Karpas-422 (cell line): ENCODE data around the gene UBXN7. TPM values are rescaled to one million over a fixed set of nuclear protein-coding genes. Genes with fewer than 3 reads are reported as not detected.

Experiments used
- DNase-seq: peaks from one replicate; pipeline ENCODE4 v3.0.0-alpha.2; 2015
- H2AFZ ChIP-seq: fragments of 200-600 bp; sonication (generic); 2 replicates; pipeline ENCODE4 v1.6.1; 2014; ENCODE audit warnings: antibody characterized with exemption, low read length, mixed read lengths
- H3K27ac ChIP-seq: fragments of 200-600 bp; sonication (generic); 2 replicates; pipeline ENCODE4 v1.5.1; 2014; ENCODE audit warnings: mild to moderate bottlenecking, low read length, moderate library complexity
- H3K27me3 ChIP-seq: fragments of 200-600 bp; sonication (generic); 2 replicates; pipeline ENCODE4 v1.6.1; 2014; ENCODE audit warnings: low read length, mixed read lengths
- H3K36me3 ChIP-seq: fragments of 200-600 bp; sonication (generic); 2 replicates; pipeline ENCODE4 v1.6.1; 2014; ENCODE audit warnings: low read length, mixed read lengths; ENCODE audit not compliant: insufficient read depth
- H3K4me1 ChIP-seq: fragments of 200-600 bp; sonication (generic); 2 replicates; pipeline ENCODE4 v1.6.1; 2014; ENCODE audit warnings: mild to moderate bottlenecking, low read length, mixed read lengths
- H3K4me2 ChIP-seq: fragments of 200-600 bp; sonication (generic); 2 replicates; pipeline ENCODE4 v1.6.1; 2014; ENCODE audit warnings: low read length, low read depth, mild to moderate bottlenecking; ENCODE audit not compliant: poor library complexity, severe bottlenecking
- H3K4me3 ChIP-seq: fragments of 200-600 bp; sonication (generic); 2 replicates; pipeline ENCODE4 v1.5.1; 2014; ENCODE audit warnings: mild to moderate bottlenecking, antibody characterized with exemption, low read length, mixed read lengths
- H3K79me2 ChIP-seq: fragments of 200-600 bp; sonication (generic); 2 replicates; pipeline ENCODE4 v1.6.1; 2014; ENCODE audit warnings: mild to moderate bottlenecking, low read length, mixed read lengths
- H3K9ac ChIP-seq: fragments of 200-600 bp; sonication (generic); 2 replicates; pipeline ENCODE4 v1.6.0; 2014; ENCODE audit warnings: low read length
- H3K9me2 ChIP-seq: fragments of 200-600 bp; sonication (generic), shearing (Covaris generic); replicated peaks from 2 replicates; pipeline ENCODE4 v1.6.0; 2014; ENCODE audit warnings: mild to moderate bottlenecking, low read length, moderate library complexity; ENCODE audit not compliant: insufficient read depth
- H3K9me3 ChIP-seq: fragments of 300-700, 200-600 bp; sonication (generic); 2 replicates; pipeline ENCODE4 v1.6.1; 2014; ENCODE audit warnings: low read length, mixed read lengths
- H4K20me1 ChIP-seq: fragments of 200-600 bp; sonication (generic); 2 replicates; pipeline ENCODE4 v1.6.1; 2014; ENCODE audit warnings: mild to moderate bottlenecking, antibody characterized with exemption, low read length, low read depth; ENCODE audit not compliant: insufficient read depth
- total RNA-seq: library from RNA; depleted of rRNA; stranded (reverse); fragments of >200 nt; shearing (Covaris generic); gene quantifications from 2 replicates; pipeline ENCODE4 v1.2.3, GENCODE V29; 2014; ENCODE audit warnings: low replicate concordance

Gene UBXN7
- total RNA-seq, 1 experiment from 2014 or later: 33.0 TPM

DNA sequence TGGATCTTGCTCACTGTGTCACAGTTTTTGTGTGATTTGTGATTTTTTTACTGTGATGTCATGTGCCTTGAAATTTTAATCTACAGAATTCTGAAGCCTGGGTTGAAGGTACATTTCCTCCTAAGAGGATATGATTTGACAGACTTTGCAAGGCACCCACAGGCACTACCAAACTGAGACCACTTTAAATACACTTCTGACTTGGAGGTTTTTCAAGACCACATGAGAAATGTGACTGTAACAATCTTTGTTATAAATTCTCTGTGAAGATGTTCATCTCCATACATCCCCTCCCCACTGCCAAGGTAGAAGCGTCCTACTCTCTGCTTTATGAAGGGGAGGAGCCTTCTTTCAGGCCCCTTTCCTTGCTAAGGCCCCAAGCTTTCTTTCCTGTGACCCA is 22.8 kb downstream of the UBXN7 start:
- Histone ChIP-seq H3K9me2 (no peaks in the 10 kb centered on the region), H3K9me3 (peaks cover 3% of the 10 kb centered on the region; the same call in 1 of the 2 replicates), H3K27ac (no peak overlapping the region), H4K20me1 (no peaks in the 10 kb centered on the region), H3K4me3 (no peak overlapping the region), H2AFZ (no peak overlapping the region), H3K36me3 (peaks cover 15% of the 10 kb centered on the region), H3K4me1 (peaks cover 18% of the 10 kb centered on the region), H3K27me3 (no peaks in the 10 kb centered on the region), H3K79me2 (peaks cover 98% of the 10 kb centered on the region), H3K4me2 (no peak overlapping the region), H3K9ac (no peak overlapping the region)
- no peak for DNase-seq

DNA sequence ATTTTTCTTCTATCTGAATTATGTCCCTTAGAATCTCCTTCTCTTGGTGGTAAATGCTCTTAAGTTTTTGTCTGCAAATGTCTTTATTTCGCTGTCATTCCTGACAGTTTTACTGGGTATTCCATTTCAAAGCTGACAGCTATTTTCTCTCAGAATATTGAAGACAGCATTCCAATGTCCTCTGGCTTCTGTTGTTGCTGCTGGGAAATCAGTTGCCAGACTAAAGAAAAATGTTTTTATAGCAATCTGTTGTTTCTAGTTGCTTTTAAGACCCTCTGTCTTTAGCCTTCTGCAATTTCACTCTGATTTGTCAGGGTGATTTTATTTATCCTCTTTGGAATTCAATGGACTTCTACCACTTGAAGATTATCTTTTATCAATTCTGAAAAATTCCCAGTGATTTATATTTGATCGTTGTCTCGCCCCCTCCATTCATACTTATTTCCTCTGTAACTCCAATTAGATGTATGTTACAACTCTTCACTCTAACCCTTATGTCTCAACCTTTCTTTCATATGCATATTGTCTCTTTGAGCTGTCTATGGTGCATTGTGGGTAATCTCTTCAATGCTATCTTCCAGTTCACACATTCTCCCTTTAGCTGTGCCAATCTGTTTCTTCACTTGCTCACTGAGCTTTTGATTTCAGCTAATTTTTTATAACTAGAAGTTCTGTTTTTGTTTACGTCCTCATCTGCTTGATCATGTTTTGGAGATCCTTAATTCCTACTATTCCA is 23.5 kb downstream of the UBXN7 start:
- peaks cover 96% of the 10 kb centered on the region for H3K79me2 ChIP-seq
- H3K4me2 ChIP-seq: no peak overlapping the region
- H3K27ac ChIP-seq: no peak overlapping the region
- H4K20me1 ChIP-seq: no peaks in the 10 kb centered on the region
- H3K36me3 ChIP-seq: peaks cover 15% of the 10 kb centered on the region
- H2AFZ ChIP-seq: no peak overlapping the region
- no peaks in the 10 kb centered on the region for H3K9me2 ChIP-seq
- H3K4me3 ChIP-seq: no peak overlapping the region
- H3K27me3 ChIP-seq: no peaks in the 10 kb centered on the region
- peaks cover 19% of the 10 kb centered on the region for H3K4me1 ChIP-seq
- H3K9ac ChIP-seq: no peak overlapping the region
- H3K9me3 ChIP-seq: peaks cover 3% of the 10 kb centered on the region; the same call in 1 of the 2 replicates
- DNase-seq: peak; percentile 54

DNA sequence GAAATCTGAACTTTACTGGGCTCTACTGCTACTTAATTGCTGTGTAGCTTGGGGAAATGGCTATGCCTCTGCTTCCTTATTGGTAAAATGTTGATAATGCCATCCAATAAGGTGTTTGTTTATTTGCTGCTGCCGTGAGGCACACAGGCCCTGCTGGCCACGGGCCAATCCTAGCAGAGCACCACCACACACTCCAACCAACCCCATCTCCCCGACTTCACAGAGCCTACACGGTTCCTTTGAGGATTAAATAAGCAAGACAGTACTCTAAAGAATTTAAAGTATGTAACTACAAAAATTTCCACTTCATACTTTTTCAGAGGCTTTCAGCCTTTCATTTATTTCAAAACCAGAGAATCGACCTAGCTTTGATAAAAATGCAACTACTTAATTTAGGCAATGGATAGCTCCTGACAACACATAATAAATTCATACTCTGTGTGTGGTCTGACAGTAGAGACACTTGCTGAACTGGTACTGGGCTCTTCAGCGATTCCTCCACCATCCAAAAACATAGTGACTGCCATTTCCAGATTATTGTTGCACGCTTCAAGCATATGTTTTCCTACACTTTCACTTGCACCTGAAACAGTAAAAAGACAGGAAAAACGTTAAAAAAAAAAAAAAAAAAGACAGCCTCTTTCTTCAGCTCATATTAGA is 25.3 kb downstream of the UBXN7 start:
- no peak overlapping the region for H3K4me3 ChIP-seq
- no peak overlapping the region for H3K4me2 ChIP-seq
- H4K20me1 ChIP-seq: no peaks in the 10 kb centered on the region
- peaks cover 96% of the 10 kb centered on the region for H3K79me2 ChIP-seq
- DNase-seq: no peak
- H2AFZ ChIP-seq: no peak overlapping the region
- peaks cover 11% of the 10 kb centered on the region for H3K4me1 ChIP-seq
- no peaks in the 10 kb centered on the region for H3K27me3 ChIP-seq
- H3K9ac ChIP-seq: no peak overlapping the region
- H3K9me2 ChIP-seq: no peaks in the 10 kb centered on the region
- H3K9me3 ChIP-seq: peaks cover 3% of the 10 kb centered on the region; the same call in 1 of the 2 replicates
- H3K27ac ChIP-seq: no peak overlapping the region
- peaks cover 22% of the 10 kb centered on the region for H3K36me3 ChIP-seq

DNA sequence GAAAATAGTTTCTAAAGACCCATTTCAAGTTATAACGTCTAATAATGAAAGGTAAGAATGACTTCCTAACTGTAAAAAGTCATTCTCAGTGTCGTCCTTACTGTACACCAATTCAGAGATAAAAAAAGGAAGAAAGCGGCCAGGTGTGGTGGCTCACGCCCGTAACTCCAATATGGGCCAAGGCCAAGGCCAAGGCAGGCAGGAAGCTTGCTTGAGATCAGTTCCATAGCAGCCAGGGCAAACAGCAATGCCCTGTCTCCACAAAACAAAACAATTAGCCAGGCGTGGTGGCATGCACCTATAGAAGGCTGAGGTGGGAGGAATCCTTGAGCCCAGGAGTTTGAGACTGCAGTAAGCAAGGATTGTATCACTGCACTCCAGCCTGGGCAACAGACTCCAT is 31.9 kb downstream of the UBXN7 start:
- DNase-seq: no peak

DNA sequence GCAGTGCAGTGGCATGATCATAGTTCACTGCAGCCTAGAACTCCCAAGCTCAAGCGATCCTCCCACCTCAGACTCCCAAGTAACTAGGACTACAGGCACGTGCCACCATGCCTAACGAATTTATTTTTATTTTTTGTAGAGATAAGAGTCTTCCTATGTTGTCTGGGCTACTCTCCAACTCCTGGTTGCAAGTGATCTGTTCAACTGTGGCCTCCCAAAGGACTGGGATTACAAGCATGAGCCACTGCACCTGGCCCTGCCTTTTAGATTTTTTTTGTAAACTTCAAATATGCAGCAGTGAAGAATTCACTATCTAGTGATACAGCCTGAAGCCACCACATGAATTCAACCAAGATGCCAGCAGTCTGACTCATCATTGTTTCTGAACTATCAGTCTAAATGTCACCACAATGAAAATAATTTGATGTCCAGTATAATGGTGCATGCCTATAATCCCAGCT is 32.7 kb downstream of the UBXN7 start:
- peaks cover 69% of the 10 kb centered on the region for H3K79me2 ChIP-seq
- no peak for DNase-seq
- no peak overlapping the region for H3K27ac ChIP-seq
- H3K4me2 ChIP-seq: no peak overlapping the region
- H4K20me1 ChIP-seq: no peaks in the 10 kb centered on the region
- no peaks in the 10 kb centered on the region for H3K27me3 ChIP-seq
- no peak overlapping the region for H3K9ac ChIP-seq
- H3K36me3 ChIP-seq: peaks cover 36% of the 10 kb centered on the region; the same call in 1 of the 2 replicates
- H3K9me2 ChIP-seq: no peaks in the 10 kb centered on the region
- no peak overlapping the region for H3K4me3 ChIP-seq
- H3K9me3 ChIP-seq: no peaks in the 10 kb centered on the region
- no peak overlapping the region for H2AFZ ChIP-seq
- peaks cover 11% of the 10 kb centered on the region for H3K4me1 ChIP-seq

More for the DNA sequence above, 31.9 kb downstream of the UBXN7 start:
- peaks cover 36% of the 10 kb centered on the region; the same call in 1 of the 2 replicates for H3K36me3 ChIP-seq
- H3K4me1 ChIP-seq: peaks cover 11% of the 10 kb centered on the region
- H4K20me1 ChIP-seq: no peaks in the 10 kb centered on the region
- H3K79me2 ChIP-seq: peaks cover 74% of the 10 kb centered on the region
- no peak overlapping the region for H2AFZ ChIP-seq
- H3K9me2 ChIP-seq: no peaks in the 10 kb centered on the region
- H3K4me2 ChIP-seq: no peak overlapping the region
- H3K9ac ChIP-seq: no peak overlapping the region
- no peaks in the 10 kb centered on the region for H3K9me3 ChIP-seq
- no peak overlapping the region for H3K4me3 ChIP-seq
- H3K27me3 ChIP-seq: no peaks in the 10 kb centered on the region
- H3K27ac ChIP-seq: no peak overlapping the region

DNA sequence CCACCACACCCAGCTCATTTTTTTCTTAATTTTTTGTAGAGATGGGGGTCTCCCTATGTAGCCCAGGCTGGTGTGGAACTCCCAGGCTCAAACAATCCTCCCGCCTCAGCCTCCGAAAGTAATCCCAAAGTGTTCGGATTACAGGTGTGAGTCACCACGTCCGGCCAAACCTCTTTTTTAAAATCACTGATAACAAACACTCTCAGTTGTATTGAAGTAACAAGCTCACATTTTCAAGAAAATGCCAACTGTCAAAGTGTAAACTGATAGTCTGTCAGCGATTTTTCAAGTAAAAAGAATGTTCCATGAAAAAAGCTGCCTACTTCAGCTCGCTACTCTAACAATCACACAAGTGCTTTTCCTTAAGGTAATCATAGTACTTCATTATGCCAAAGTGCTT is 33.4 kb downstream of the UBXN7 start:
- Histone ChIP-seq H3K9me2 (no peaks in the 10 kb centered on the region), H3K9ac (no peak overlapping the region), H3K79me2 (peaks cover 65% of the 10 kb centered on the region), H3K9me3 (no peaks in the 10 kb centered on the region), H3K36me3 (peaks cover 36% of the 10 kb centered on the region; the same call in 1 of the 2 replicates), H3K4me3 (no peak overlapping the region), H3K4me2 (no peak overlapping the region), H2AFZ (no peak overlapping the region), H3K4me1 (peaks cover 8% of the 10 kb centered on the region), H4K20me1 (no peaks in the 10 kb centered on the region), H3K27ac (no peak overlapping the region), H3K27me3 (no peaks in the 10 kb centered on the region)
- no peak for DNase-seq

DNA sequence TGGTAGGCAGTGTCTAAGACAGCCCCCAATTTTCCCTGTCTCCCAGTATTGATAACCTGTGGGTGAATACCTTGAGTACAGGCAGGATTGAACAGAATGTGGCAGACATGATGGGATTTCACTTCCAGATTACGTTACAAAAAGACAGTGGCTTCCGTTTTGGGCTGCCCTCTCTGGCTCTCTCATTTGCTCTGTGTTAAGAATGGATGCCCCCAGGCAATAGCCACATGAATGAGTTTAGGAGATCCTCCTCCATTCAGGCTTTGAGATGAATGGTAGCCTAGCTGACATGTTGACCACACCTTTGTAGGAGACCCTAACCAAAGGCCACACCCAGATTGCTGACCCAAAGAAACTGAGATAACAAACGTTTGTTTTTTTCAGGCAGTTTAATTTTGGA is 34.3 kb downstream of the UBXN7 start:
- Histone ChIP-seq H3K79me2 (peaks cover 57% of the 10 kb centered on the region), H3K9ac (no peak overlapping the region), H3K4me3 (no peak overlapping the region), H3K27ac (no peak overlapping the region), H3K27me3 (no peaks in the 10 kb centered on the region), H3K9me2 (no peaks in the 10 kb centered on the region), H3K4me2 (no peak overlapping the region), H3K36me3 (peaks cover 36% of the 10 kb centered on the region; the same call in 1 of the 2 replicates), H2AFZ (no peak overlapping the region), H4K20me1 (no peaks in the 10 kb centered on the region), H3K4me1 (peaks cover under 1% of the 10 kb centered on the region; the same call in 1 of the 2 replicates), H3K9me3 (no peaks in the 10 kb centered on the region)
- DNase-seq: no peak

DNA sequence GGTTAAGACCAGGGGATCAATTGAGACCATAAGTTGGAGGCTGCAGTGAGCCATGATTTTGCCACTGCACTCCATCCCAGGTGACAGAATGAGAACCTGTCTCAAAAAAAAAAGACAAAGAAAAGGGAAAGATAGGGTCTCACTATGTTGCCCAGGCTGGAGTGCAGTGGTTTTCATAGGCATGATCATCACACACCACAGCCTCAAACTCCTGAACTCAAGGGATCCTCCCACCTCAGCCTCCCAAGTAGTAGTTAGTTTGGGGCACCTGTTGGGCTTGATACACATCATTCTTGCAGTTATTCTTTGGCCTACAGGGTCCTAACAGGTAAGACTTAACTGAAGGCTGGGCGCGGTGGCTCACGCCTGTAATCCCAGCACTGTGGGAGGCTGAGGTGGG is 42.1 kb downstream of the UBXN7 start:
- DNase-seq: no peak
- Histone ChIP-seq H3K9ac (no peak overlapping the region), H3K79me2 (peaks cover 37% of the 10 kb centered on the region), H3K27me3 (no peaks in the 10 kb centered on the region), H3K27ac (no peak overlapping the region), H3K36me3 (peaks cover 44% of the 10 kb centered on the region), H3K9me2 (no peaks in the 10 kb centered on the region), H4K20me1 (no peaks in the 10 kb centered on the region), H3K4me3 (no peak overlapping the region), H2AFZ (no peak overlapping the region), H3K4me2 (no peak overlapping the region), H3K9me3 (peaks cover 12% of the 10 kb centered on the region), H3K4me1 (no peaks in the 10 kb centered on the region)
